AG08396 (cell line): ENCODE measurements around the gene TBL1XR1.
"Not testable (repeated sequence)": the region's sequence is repeated elsewhere in the genome, so short reads cannot be mapped to it uniquely, and the experiment has no call there.

ENCODE experiments used
- DNase-seq: peaks from one replicate; pipeline ENCODE4 v3.0.0; 2012; ENCODE audit warnings: low spot score, mixed read lengths

TBL1XR1 gene

GRCh38 chr3:177208223-177208622 lies 10.9 kb upstream of the TBL1XR1 start:
- no peak for DNase-seq

GRCh38 chr3:177206936-177207335 lies 9.7 kb upstream of the TBL1XR1 start:
- no peak for DNase-seq

- no peak for DNase-seq
Observed at GRCh38 chr3:177203689-177204395, 6.6 kb upstream of the TBL1XR1 start.

DNA sequence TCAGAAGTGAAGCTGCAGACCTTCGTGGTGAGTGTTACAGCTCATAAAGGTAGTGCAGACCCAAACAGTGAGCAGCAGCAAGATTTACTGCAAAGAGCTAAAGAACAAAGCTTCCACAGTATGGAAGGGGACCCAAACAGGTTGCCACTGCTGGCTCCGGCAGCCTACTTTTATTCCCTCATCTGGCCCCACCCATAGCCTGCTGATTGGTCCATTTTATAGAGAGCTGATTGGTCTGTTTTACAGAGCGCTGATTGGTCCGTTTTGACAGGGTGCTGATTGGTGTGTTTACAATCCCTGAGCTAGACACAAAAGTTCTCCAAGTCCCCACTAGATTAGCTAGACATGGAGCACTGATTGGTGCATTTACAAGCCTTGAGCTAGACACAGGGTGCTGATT lies 5.7 kb upstream of the TBL1XR1 start:
- DNase-seq = not testable (repeated sequence)

DNA sequence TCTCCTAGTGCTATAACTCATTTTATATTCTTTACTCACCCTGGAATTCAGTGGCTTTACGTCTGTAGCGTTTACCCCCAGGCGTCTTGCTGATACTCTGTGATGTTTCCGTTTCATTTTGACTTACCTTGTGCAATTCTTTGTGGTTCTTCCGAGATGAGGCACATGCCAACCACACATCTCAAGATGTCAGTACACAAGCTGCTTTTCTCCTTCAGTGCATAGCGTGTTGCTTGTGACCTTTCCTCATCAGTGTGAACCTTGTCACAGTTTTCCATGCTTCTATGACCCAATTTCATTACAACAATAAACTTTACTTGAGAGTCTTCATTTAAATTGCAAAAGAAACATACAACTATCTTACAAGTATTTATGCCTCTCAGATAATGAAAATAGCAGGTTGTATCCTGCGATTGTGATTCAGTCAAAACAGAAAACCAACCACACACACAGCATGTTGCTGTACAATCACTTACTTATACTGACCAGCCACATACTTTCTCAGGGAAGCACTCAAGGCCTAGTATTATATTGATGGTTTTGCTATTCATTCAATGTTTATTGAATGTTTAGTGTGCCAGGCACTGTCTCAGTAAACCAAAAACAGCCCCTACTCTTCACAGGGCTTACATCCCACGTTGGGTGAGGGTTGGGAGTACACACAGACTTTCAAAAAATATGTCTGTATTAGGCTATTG lies 4.6 kb upstream of the TBL1XR1 start:
- DNase-seq = no peak

GRCh38 chr3:177199206-177199760 lies 2.0 kb upstream of the TBL1XR1 start:
- no peak for DNase-seq

- DNase-seq = peak; percentile 89
Observed at GRCh38 chr3:177197727-177198460, 612 bp upstream of the TBL1XR1 start.

GRCh38 chr3:177196456-177197040 lies 734 bp downstream of the TBL1XR1 start:
- DNase-seq = peak; percentile 62

GRCh38 chr3:177196008-177196455 lies 1.2 kb downstream of the TBL1XR1 start:
- no peak for DNase-seq

DNA sequence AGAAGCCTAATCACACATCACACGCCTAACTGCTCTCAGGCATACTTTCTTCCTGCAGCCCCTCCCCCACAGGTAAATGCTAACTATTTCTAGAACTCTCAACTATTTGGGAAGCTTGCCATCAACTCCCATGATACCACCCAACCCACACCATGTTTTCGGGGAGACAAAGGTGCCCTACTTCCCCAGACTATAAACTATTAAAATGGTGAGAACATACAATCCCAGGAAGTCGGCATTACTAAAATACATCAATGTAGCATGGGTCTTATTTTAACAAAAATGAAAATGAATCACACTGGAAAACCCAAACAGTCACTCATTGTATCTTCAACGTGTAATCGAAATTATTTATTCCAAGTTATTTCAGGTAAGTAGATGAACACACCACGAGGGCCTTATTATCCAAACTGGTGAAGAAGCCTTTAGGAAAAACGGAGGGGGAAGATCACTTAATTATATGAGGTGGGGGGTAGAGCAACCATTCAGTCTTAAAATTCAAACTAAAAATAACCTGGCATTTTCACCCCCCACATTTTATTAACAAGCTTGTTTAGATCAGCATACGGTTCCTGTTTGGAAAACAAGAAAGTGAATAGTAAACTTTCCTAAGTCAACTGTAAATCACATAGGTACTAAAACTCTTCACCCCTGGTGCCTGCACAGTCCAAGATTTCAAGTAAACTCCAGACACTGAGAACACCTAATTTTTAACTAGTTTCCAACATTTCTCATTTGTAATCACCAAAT lies 1.9 kb downstream of the TBL1XR1 start:
- no peak for DNase-seq

DNA sequence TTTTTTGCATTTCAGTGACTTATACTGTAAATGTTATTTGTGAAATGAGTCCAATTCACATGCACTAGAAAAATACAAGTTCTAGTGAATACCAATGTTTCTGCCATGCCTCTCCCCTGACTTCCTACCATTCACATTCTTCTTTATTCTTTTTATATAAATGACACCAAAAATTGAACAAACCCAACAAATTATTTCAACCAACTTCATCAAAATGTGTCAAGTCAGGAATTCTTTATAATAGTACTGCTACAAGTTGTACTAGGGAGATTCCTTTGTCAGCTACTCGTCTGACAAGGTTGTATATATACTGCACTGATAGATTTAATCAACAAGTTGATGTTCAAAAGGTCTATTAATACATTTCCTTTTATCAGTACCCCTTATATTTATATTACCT lies 3.0 kb downstream of the TBL1XR1 start:
- DNase-seq = no peak

DNA sequence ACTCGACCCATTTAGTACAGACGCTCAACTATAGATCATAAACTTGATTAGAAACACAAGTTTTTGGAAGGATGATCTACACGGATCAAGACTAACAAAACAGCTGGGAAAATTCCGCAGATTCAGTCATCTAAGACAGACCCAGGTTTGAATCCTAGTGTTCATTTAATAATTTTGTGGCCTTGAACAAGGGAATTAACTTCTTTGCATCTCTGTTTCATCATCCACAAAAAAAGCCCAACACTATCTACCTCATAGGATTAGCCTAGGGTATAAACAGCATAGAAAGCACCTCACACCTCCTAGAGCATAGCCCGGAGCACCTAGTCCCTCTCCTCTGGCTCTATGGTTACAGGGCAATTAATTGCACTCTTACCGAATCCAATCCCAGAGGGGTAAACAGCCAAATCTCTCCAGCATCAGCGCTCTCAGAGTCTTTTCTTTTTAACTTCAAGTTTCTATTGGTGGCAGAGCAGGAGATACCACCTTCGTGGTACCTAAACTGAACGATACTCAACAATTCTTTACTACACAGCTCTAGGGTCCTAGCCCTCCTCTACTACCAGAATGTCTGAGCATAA lies 3.5 kb downstream of the TBL1XR1 start:
- no peak for DNase-seq

- DNase-seq = not testable (repeated sequence)
Observed at GRCh38 chr3:177193275-177193674, 4.0 kb downstream of the TBL1XR1 start.

DNA sequence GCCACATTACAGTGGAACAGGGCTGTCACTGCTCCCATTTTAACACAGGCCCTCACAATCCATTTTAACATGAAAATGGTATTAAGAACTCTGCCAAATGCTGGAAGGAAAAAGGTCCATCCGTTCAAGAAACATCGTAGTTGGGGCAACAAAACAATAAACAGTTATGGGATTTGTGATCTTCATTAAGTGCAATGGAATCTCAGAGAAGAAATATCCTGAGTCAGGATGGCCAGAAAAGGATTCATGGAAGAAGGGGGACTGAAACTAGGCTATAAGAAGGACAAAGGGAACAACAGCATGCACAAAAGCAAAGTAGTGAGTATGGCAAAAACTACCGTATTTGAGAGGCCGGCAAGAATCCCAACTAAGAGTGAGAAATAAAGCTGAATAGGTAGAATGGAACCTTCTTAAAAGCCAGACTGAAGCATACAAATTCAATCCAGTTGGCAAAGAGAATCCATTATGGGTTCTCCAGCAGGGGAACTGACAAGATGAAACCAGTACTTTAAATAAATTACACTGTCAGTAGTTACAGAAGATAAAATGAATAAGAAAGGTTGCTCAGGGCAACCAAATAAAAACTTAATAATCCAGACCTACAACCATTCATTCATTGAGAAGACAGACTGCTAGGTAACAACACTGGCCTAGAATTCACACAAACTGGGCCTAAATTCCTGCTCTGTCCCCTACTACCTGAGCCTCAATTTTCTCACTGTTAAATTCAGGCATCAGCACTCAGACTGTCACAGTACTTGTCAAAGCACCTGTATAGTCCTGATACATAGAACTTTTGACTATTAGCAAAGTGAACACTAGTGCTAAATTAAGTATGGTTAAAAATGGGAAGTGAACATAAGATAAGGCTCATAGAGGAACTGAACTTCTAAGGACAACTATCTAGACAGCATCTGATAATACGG lies 6.3 kb downstream of the TBL1XR1 start:
- peak; percentile 32 for DNase-seq

DNA sequence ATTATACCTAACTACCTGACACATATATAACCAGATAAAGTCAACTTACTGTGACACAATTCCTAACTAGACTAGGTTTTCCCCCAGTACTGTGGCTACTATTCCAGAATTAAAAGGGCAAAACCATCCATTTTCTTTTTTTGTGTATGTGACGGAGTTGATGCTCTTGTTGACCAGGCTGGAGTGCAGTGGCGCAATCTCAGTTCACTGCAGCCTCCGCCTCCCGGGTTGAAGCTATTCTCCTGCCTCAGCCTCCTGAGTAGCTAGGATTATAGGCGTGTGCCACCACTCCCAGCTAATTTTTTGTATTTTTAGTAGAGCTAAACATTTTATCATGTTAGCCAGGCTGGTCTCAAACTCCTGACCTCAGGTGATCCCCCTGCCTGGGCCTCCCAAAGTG lies 7.1 kb downstream of the TBL1XR1 start:
- not testable (repeated sequence) for DNase-seq

GRCh38 chr3:177188325-177188724 lies 9.0 kb downstream of the TBL1XR1 start:
- not testable (repeated sequence) for DNase-seq

GRCh38 chr3:177186306-177186705 lies 11.0 kb downstream of the TBL1XR1 start:
- no peak for DNase-seq

GRCh38 chr3:177185035-177185574 lies 12.2 kb downstream of the TBL1XR1 start:
- DNase-seq = no peak

GRCh38 chr3:177184602-177185001 lies 12.7 kb downstream of the TBL1XR1 start:
- not testable (repeated sequence) for DNase-seq

DNA sequence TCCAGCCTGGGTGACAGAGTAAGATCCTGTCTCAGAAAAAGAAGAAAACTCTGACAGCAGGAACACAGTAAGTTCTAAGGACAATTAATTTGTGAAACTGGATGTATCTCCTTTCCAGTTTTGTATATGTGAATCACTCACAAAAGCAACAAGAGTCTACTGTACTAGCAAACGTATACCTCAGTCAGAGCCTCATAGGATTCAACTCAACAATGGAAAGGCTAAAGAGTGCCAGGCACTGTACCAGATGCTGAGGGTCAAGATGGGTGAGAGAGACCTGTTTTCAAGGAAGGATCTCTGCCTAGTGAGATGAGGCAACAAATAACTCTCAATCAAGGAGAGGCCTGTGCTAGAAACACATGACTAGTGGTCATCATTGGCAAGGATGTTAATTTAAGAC lies 14.9 kb downstream of the TBL1XR1 start:
- no peak for DNase-seq
